Loucy (cell line): Measurements from ENCODE around the gene MTARC2.

Experiments used
- CTCF ChIP-seq: fragments of 200-600 bp; sonication (generic); conservative IDR thresholded peaks from 2 replicates; pipeline ENCODE4 v1.5.1; 2014; ENCODE audit warnings: mild to moderate bottlenecking, antibody characterized with exemption, low read length
- EZH2phosphoT487 ChIP-seq: fragments of 200-600 bp; IDR thresholded peaks from 2 replicates; pipeline ENCODE4 v1.6.1; 2018; ENCODE audit warnings: antibody characterized with exemption, mild to moderate bottlenecking, moderate library complexity, borderline replicate concordance

GRCh38 chr1:220811695-220812094 is 63.6 kb downstream of the MTARC2 start:
- TF ChIP-seq CTCF: no peak
- TF ChIP-seq EZH2phosphoT487: no peak
